Thyroid gland (tissue), 4 donors: ENCODE results near the gene IFI44.

Experiments
- POLR2A ChIP-seq, 2 donors: fragments of 450-650 bp; IDR thresholded peaks; one replicate each; pipeline ENCODE4 v1.6.1; 2017; ENCODE audit warnings: antibody characterized with exemption in 2 of 2, mild to moderate bottlenecking in 2 of 2, moderate library complexity in 1 of 2
- TF ChIP-seq, protein P1 (sequence below), 6 experiments: fragments of 200-600 bp in 3 of 6; fragments of 450-650 bp in 3 of 6; sonication (generic) in 3 of 6; IDR thresholded peaks; one replicate each; pipeline ENCODE4 v1.5.1; 2016 to 2019; ENCODE audit warnings: antibody characterized with exemption in 6 of 6, mild to moderate bottlenecking in 2 of 6, inconsistent platforms in 1 of 6, moderate library complexity in 1 of 6

DNA sequence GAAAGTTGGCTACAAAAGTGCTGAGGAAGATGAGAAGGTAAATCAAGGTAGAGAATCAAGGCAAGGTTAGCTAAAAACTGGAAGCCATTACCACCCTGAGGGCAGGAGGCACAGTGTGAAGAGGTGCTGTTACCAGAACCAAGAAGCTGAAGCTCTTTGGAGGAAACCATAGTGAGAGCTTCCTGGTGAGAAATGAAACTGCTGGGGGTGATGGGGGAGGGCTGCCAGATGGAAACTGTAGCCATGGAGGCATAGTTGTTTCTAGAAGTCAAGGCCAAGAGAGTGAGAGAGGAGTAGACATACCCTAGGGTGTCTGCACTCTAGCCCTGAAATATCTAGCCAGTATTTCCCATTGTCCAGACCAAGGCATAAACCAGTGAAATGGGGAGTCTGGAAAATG is 28.7 kb downstream of the IFI44 start:
- TF ChIP-seq, protein P1, sequence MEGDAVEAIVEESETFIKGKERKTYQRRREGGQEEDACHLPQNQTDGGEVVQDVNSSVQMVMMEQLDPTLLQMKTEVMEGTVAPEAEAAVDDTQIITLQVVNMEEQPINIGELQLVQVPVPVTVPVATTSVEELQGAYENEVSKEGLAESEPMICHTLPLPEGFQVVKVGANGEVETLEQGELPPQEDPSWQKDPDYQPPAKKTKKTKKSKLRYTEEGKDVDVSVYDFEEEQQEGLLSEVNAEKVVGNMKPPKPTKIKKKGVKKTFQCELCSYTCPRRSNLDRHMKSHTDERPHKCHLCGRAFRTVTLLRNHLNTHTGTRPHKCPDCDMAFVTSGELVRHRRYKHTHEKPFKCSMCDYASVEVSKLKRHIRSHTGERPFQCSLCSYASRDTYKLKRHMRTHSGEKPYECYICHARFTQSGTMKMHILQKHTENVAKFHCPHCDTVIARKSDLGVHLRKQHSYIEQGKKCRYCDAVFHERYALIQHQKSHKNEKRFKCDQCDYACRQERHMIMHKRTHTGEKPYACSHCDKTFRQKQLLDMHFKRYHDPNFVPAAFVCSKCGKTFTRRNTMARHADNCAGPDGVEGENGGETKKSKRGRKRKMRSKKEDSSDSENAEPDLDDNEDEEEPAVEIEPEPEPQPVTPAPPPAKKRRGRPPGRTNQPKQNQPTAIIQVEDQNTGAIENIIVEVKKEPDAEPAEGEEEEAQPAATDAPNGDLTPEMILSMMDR (IDR thresholded peaks at IDR 0.05): no peak
- no peak for TF ChIP-seq POLR2A (IDR thresholded peaks at IDR 0.05)
